ENCODE data around the gene EGFR.
A peak's percentile ranks its signal among the peaks of the same experiment; 100 is the strongest.
"Not testable (repeated sequence)": the region's sequence is repeated elsewhere in the genome, so short reads cannot be mapped to it uniquely, and the experiment has no call there.

EGFR gene

DNA sequence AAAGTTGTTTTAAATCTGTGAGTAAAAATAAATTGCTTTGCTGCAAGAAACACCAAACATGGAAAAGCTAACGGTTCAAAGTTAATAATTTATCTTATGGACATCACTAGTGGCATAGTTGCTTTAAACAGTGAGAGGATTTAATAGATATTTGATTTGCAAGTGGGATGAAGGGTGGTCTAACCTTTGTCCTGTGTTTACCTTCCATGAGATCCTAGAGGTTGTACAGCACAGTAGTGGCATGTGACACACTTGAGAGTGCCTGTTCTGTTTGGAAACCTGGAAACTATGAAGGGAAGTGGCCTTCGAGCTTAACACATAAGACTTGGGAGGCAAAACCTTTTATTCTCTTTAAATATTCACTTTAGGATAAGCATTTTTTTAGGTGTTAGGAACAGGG is 16.0 kb downstream of the EGFR start:
- FAIRE-seq = no peak

GRCh38 chr7:55035410-55035809 is 16.6 kb downstream of the EGFR start:
- DNase-seq (ENCODE audit: low spot score); FAIRE-seq: not testable (repeated sequence)

More for the DNA sequence above, 16.0 kb downstream of the EGFR start:
- no peak for DNase-seq (ENCODE audit: low spot score)

DNA sequence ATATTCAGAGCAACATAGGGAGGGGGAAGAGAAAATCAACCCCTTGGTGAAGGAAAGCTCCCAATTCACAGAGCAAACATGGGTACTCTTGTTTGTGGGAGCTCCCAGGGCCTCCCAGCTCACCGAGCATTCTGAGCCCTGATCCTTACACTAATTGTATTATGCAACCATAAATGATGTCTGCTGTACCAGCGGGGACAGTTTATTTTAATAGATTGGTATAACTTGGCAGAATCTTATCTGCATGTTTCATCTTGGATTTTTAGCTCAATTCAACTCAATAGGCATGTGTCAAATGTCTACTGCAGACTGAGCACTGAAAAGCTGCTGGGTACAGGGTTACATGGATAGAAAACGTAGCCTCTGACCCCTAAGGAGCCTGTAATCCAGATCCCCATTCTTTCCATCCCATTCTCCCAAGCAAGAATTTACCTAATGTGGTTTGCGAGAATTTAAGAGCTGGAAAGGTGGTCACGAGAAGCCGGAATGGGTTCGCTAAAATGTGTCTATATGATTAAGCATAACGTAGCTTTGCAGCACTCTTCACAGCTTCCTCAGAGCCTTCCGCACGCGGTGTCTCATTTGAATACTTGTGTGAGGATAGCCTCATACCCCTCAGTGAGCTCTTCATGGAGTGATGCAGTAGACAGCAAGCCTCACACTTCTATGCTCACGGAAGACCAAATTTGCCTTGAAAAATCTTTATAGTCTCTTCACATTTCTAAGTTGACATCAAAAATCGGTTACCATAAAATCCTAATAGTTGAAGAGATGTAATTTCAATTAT is 18.3 kb downstream of the EGFR start:
- DNase-seq (ENCODE audit: low spot score) (no peak), FAIRE-seq (no peak)

- FAIRE-seq (peak; percentile 44), DNase-seq (ENCODE audit: low spot score) (no peak)
Measured at GRCh38 chr7:55043691-55044370, 25.0 kb downstream of the EGFR start.

GRCh38 chr7:55044371-55044717 is 25.5 kb downstream of the EGFR start:
- FAIRE-seq = no peak
- DNase-seq (ENCODE audit: low spot score) = no peak

DNA sequence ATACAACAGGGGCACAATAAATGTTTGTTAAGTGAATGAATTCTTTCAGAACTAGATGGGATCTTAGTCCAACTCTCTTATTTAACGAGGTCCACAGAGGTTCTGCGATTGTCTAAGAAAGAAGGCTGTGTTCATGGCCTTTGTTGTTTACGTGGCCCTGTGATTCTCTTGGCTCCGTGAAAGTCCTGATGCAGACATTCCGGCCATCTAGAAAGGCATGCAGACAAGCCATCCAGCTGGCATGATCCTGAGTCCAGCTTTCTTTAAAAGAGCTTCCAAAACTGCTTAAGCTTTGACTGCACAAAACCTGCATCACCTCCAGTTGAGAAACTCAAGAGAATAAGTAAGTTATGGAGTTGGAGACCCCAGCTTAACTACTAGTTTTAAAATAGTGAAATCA is 26.0 kb downstream of the EGFR start:
- FAIRE-seq (no peak), DNase-seq (ENCODE audit: low spot score) (no peak)

GRCh38 chr7:55046582-55047342 is 27.9 kb downstream of the EGFR start:
- FAIRE-seq (no peak), DNase-seq (ENCODE audit: low spot score) (no peak)

DNA sequence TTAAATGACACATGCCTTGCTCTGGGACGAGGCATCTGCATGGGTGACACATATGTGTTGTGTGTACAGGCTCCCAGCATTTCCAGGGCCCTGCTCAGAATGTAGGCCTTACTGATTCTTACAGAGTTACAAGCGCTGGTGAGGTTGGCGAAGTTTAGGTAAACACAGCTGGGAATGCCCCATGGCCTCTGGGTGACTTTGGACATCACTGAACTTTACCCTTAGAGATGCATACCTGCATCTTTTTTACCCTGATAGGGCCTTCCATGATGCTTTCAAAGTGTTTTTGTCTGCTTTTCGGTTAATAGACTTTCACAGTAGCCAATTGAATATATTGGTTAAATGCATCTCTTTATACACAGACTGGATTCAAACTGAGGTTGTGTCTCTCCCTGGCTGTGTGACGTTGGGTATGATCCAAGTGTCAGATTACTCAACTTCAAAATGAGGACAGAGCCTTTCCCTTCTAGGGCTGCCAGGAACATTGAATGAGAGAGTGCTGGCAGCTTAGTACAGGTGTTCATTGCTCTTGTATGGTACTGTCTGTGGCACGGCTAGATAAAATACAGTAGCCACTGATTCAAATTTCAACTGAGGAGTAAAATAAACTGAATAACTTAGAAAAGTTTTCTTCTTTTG is 29.5 kb downstream of the EGFR start:
- FAIRE-seq (no peak), DNase-seq (ENCODE audit: low spot score) (no peak)

- DNase-seq (ENCODE audit: low spot score) (no peak), FAIRE-seq (peak; percentile 56)
Measured at GRCh38 chr7:55050281-55050680, 31.5 kb downstream of the EGFR start.

- FAIRE-seq (no peak), DNase-seq (ENCODE audit: low spot score) (peak; percentile 37)
Measured at GRCh38 chr7:55052081-55052480, 33.3 kb downstream of the EGFR start.

- no peak for DNase-seq (ENCODE audit: low spot score)
- FAIRE-seq = no peak
Measured at GRCh38 chr7:55052741-55053427, 34.1 kb downstream of the EGFR start.

DNA sequence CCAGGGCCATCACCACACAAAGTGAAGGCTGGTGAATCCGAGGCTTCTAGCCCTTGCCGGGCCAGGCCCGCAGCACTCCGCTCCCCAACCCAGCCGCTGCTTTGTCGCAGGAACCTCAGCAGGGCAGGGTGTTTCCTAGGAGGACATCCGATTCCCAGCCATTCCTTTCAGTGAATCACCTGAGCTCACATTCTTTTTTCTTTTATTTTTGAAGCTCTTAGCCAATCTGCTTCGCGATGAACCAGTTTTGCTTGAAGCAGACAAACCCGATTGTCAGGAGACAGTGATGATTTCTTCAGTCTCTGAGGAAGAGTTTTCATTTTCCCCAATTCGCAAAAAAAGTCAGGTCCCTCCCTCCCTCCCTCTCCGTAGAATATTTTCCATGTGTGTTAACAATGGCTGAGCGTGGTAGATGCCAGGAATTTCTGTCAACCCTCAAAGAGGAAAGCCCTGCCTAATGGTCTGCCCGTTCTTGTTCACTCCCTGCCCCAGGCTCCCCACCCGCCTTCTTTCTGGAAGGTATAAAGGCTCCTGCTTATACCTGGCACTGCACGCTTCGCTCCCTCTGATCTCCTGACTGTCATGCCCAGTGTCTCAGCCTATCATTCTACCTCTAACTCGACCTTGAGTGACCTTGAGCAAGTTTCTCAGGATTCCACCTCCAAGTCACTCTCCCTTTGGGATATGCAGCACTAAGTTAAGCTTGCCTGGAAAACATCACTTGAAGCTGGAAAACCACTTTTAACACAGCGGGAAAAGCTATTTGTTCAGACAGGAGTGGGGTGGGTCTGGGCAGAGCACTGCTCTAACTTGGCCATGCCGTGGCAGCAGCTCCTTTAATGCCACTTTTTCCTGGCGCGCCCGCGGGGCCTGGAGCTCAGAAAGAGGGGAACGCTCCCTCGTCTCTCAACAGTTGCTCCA is 35.1 kb downstream of the EGFR start:
- peak; percentile 20 for FAIRE-seq
- DNase-seq (ENCODE audit: low spot score) = no peak

DNA sequence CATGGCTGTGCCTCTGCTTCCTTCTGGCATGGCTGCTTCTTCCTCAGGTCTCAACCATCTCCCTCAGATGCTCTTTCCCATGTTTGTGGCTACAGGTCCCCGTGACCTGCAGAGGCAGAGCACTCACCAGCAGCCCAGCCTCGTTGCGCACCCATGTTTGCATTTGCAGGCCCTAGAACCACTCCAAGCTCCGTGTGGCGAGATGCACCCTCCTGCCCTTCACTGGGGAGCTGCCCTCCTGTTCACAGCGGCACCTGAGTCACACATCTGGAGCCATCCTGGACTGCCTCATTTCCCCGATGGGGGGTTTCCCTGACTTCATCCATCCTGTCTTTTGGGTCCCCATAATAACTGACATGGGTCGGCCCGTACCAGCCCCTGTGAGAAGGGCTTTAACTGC is 35.9 kb downstream of the EGFR start:
- DNase-seq (ENCODE audit: low spot score) (no peak), FAIRE-seq (no peak)

GRCh38 chr7:55055479-55055878 is 36.7 kb downstream of the EGFR start:
- peak; percentile 98 for FAIRE-seq
- DNase-seq (ENCODE audit: low spot score) = no peak

DNA sequence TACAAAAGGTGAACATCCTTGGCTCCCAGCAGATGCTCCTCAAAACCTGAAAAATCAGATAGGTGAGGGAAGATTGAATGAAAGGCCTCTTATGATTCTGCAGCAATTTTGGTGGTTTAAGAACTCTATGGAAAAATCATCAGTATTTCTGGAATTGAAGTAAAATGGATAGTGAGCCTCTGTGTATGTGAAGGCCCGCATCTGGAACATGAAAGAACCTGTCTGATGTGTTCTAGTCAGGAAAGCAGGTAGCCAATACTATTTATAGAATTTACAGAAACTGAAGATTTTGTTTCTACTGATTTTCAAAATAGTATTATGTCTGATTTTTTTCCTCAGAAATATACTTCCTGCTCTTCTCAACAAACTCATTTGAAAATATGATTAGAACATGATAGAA is 37.3 kb downstream of the EGFR start:
- FAIRE-seq (no peak), DNase-seq (ENCODE audit: low spot score) (no peak)

DNA sequence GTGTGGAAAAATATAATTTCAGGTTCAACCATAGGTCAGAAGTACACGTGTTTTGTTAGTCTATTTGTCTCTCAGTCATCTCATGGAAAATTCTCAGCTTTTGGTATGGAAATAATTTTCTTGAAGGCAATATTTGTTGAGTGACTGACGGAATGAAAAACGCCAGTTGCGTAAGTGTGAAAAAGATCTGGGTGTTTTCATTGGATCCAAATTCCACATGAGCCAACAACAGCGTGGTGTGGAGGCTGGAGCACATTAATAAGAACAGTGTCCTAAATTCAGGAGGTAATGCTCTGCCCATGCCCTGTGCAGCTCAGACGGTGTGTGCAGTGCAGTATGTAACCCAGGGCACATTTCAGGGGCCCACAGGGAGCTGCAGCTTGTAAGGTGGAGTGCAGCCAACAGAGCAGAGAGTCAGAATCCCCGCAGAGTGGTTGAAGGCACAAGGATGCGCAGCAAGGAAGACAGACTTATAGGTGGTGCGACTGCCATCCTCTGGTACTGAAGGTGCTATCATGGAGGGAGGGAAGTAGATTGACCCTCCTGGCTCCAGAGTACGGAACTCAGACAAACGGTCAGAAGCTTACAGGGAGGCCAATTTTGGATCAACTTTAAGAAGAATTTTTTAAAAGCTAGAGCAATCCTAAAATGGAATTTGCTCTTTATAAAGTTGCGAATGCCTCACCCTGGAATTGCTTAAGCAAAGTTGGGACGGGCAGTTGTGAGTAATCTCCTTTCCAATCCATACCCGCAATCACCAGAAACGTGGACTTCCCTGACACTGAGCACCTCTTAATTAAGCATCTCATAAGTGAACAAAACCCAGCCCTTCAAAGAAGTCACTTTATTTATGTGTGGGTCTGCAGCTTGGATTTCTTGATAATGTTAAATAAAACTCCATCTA is 38.0 kb downstream of the EGFR start:
- DNase-seq (ENCODE audit: low spot score) (no peak), FAIRE-seq (no peak)

- DNase-seq (ENCODE audit: low spot score) (no peak), FAIRE-seq (no peak)
Measured at GRCh38 chr7:55058314-55058713, 39.5 kb downstream of the EGFR start.

- FAIRE-seq (no peak), DNase-seq (ENCODE audit: low spot score) (no peak)
Measured at GRCh38 chr7:55059021-55059420, 40.2 kb downstream of the EGFR start.

GRCh38 chr7:55060085-55060484 is 41.3 kb downstream of the EGFR start:
- no peak for FAIRE-seq
- DNase-seq (ENCODE audit: low spot score) = no peak

Measured in urothelium cell line (cell line).